Effector CD4-positive, alpha-beta T cell (primary cell): ENCODE data around the gene NPIPB8.
"Not testable (repeated sequence)": the region's sequence is repeated elsewhere in the genome, so short reads cannot be mapped to it uniquely, and the experiment has no call there.

Source experiments
- DNase-seq: peaks from one replicate; pipeline ENCODE4 v3.0.0-alpha.2; 2020

Gene NPIPB8

DNA sequence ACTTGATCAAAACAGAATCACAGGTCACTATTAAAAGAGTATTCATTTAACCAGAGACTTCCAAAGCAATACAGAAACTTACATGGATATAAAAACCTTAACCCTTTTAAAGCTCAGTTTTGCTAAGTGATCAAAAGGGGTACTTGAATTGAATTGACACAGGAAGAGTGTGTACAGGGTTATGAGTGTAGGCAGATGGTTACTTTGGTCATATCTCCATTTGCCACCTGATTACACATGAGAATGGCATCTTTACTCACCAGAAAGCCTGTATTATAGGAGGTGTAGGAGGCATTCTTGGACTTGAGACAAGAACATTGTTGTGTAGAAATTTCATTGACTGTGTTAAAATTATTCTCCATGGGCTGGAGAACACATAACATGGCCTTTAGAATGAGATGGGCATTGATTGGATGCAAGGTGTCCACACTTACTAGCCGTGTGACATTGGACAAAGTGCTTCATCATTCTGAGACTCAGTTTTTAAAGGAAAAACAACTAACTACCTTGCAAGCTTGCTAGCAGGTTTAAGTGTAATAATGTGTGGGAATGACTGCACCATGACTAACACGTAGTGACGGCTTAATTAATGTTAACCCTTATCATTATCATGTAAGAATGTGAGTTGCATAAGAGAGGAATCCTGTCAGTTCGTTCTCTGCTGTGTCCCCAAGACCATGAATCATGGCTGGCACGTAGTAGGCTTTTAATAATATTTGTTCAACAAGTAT is 1.6 kb upstream of the NPIPB8 start:
- not testable (repeated sequence) for DNase-seq

DNA sequence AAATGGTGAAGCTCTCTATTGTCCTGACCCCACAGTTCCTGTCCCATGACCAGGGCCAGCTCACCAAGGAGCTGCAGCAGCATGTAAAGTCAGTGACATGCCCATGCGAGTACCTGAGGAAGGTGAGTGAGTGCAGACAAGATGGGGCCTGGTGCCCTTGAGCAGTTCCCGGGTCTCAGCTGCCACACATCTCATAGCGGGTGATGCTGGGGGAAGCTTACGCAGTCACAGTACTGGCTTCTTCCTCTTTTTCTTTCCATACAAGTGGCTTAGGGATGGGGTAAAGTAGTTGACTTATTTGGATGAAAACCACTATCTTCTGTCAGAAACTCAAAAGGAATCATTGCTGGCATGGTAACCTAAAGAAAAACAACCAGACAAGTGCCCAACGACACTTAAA is 494 bp downstream of the NPIPB8 start:
- not testable (repeated sequence) for DNase-seq

DNA sequence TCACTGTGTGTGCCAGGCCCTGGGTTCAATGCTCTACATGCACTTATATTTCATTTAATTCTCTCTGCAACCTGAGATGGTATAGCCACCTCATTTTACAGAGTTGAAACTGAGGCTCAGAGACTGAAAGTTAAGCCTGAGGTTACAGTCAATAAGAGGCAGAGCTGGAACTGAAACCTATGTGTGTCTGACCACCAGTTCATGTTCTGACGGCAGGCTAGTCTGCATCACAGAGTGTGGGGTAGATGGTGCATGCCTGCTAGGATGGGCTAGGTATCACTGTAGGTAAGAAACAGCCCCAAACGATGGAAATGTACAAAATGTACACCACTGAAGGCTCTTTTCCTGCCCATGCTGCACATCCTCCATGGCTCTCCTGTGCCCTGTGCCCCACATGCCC is 2.1 kb downstream of the NPIPB8 start:
- DNase-seq, result not testable (repeated sequence)

DNA sequence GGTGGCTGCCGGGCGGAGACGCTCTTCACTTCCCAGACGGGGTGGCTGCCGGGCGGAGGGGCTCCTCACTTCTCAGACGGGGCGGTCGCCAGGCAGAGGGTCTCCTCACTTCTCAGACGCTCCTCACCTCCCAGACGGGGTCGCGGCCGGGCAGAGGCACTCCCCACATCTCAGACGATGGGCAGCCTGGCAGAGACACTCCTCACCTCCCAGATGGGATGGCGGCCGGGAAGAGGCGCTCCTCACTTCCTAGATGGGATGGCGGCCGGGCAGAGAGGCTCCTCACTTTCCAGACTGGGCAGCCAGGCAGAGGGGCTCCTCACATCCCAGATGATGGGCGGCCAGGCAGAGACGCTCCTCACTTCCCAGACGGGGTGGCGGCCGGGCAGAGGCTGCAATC is 28.4 kb downstream of the NPIPB8 start:
- DNase-seq, result not testable (repeated sequence)

DNA sequence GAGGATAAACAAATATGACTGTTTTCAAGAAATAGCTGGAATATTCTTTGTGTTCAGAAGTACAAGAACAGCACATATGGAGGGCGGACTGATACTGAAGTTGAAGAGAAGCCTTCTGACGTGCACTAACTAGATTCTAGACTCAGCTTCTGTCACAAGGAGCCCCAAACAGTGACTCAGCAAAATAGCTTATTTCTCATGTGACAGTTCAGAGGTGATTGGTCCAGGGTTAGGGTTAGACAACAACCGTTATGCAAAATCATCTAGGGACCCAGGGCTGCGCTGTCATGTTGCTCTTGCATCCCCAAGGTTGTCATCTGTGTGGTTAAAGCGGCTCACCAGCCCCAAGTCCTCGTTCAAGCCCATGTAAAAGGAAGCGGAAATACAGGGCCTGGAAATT is 29.6 kb downstream of the NPIPB8 start:
- DNase-seq, result not testable (repeated sequence)

DNA sequence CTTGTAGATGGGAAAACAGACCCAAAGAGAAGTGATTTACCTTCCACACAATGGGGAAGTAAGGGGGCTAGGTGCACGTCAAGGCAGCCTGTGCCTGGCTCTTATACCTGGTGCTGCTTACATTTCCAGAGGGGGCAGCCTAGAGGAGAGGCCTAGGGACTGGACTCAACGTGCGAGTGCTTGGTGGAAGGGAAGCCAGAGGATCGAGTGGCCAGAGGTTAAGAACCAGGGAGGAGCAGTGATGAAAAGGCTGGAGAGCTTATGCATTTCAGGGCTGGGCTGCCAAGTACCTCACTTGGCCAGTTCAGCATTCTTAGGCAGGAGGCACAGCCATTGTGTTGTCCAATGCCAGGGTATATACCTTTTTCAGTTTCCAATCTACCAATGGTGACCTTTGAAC is 30.3 kb downstream of the NPIPB8 start:
- DNase-seq, result not testable (repeated sequence)

DNA sequence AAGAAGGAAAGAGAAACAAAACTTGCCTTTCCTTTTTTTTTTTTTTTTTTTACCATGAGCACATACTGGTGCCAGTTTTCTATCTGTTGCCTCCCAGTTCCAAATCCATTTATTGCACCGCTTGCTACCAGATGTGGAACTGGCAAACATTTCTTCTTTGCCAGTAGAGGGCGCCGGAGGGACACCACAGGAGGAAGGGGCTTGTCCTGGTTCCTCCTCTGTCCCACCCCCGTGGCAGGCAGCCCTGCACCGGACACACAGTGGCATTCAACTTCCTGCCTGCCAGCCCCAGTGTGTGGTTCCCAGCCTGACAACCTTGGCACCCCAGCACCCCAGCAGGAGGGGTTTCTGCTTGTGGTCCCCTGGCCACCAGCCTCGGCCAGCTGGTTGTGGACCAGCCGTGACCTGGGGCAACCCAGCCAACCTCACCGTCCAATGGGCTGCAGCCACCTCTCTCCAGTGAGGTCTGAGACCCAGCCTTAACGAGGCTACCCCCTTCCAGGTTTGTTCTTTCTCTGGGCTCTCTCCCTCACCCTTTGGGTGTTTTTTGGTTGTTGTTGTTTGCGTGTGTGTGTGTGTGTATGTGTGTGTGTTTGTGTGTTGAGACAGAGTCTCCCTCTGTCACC is 50.6 kb downstream of the NPIPB8 start:
- DNase-seq, result not testable (repeated sequence)

DNA sequence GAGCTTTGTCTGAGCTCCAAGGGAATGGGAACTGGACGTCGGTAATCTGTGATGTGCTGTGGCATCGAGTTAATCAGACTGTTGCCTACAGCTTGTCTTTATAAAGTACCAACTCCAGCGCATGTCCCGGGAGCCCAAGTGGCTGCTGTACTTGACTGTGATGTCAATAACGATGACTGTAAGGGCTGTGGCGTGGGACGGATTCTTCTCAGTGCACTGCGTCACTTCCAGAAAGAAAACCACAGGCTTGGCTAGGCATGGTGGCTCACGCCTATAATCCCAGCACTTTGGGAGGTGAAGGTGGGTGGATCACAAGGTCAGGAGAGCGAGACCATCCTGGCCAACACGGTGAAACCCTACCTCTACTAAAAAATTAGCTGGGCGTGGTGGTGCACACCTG is 51.6 kb downstream of the NPIPB8 start:
- DNase-seq, result not testable (repeated sequence)

DNA sequence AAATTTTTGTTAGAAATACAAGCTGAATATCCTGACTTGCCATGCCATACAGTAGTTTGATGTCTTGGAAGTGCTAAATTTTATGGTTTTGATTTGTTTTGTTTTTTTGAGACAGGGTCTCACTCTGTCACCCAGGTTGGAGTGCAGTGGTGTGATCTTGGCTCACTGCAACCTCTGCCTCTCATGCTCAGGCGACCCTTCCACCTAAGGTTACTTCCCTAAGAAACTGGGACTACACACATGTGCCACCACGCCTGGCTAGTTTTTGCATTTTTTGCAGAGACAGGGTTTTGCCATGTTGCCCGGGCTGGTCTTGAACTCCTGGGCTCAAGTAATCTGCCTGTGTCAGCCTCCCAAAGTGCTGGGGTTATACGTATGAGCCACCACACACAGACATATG is 53.9 kb downstream of the NPIPB8 start:
- DNase-seq, result not testable (repeated sequence)

DNA sequence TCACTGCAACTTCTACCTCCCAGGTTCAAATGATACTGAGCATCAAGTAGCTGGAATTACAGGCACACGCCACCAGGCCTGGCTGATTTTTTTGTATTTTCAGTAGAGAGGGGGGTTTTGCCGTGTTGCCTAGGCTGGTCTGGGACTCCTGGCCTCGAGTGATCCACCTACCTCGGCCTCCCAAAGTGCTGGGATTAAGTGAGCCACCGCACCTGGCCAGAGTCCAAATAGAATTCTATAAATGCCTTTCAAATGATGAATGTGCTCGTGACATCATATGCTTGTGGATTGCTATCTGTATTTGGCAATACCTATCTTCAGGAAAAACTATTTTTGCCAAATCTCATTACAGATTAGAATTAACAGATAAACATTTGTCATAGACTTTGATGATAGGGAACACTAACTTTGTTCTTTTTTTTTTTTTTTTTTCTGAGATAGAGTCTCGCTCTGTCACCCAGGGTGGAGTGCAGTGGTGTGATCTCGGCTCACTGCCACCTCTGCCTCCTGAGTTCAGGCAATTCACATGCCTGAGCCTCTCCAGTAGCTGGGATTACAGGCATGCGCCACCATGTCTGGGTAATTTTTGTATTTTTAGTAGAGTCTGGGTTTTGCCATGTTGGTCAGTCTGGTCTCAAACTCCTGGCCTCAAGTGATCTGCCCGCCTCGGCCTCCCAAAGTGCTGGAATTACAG is 55.5 kb downstream of the NPIPB8 start:
- not testable (repeated sequence) for DNase-seq

DNA sequence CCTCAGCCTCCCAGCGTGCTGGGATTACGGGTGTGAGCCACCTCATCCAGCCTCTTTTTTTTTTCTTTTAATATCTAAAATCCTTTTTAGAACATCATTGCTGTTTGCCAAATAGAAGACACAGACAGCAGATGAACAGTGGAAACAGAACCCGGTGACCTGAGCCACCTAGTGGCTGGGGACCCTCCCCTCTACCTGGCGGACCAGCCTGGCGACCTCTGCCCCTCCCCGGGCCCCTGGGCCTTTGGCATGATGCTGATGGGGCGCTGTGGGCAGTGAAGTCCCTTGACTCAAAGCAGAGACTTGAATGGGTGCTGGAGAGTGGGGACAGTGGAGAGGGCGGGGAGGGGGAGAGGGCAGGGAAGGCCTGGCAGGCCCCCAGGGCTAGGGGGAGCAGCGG is 61.9 kb downstream of the NPIPB8 start:
- DNase-seq, result not testable (repeated sequence)

DNA sequence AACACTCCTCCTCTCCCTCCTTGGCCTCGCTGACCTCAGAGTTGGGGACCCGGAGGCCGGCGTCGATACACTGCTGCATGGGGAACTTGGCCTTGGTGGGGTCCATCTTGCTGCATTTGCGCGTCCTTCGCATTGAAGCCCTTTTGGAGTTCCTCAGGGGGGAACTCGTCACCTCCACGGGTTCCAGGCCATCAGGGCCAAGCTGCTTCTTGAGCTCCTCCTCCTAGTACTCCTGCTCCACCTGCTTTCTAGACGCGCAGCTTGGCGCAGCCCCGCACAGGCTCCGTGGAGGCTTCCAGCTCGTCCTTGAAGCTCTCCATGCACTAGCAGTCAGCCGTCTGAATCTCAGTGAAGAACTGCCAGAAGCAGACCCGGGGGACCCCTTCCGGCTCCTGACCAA is 62.5 kb downstream of the NPIPB8 start:
- DNase-seq, result not testable (repeated sequence)

DNA sequence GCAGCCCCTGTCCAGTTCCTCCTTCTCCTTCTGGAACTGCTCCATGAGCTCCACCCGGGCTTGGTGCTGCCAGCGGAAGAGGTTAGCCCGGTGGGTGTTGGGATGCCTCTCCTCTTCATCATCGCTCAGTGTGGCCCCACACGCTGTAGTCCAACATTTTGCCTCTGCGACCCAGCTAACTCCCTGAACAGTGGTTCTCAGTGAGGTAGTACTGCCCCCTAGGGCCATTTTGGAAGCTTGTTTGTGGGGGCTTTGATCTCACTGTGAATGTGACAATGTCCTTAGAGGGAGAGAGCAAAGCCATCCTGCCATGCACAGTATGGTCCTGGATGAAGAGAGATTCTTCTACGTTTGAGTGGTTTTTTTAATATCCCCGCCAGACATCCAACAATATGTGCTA is 63.5 kb downstream of the NPIPB8 start:
- not testable (repeated sequence) for DNase-seq

DNA sequence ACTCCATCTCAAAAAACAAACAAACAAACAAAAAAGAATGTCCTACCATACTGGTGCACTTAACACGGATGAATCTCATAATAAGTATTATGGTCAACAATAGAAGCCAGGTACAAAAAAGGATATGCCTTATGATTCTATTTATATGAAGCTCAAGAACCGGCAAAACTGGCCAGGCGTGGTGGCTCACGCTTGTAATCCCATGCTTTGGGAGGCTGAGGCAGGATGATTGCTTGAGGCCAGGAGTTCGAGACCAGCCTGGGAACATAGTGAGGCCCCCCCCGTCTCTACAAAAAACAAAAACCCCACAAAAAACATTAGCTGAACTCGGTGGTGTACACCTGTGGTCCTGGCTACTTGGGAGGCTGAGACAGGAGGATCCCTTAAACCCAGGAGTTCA is 66.4 kb downstream of the NPIPB8 start:
- DNase-seq, result not testable (repeated sequence)
